Activated CD8-positive, alpha-beta memory T cell treated with anti-CD3 and anti-CD28 coated beads for 36 hours (primary cell): ENCODE results near the gene CDH13. TPM values are rescaled to one million over a fixed set of nuclear protein-coding genes. Genes with fewer than 3 reads are reported as not detected.

Source experiments
- CTCF ChIA-PET: fragments of 350-600 bp; sonication (Branson Sonifier 250); formaldehyde crosslinking; loops from one replicate; lab custom pipeline; 2021; ENCODE audit warnings: antibody characterized with exemption; lab: Charles Lee
- POLR2A ChIA-PET: fragments of 350-600 bp; sonication (Branson Sonifier 250); formaldehyde crosslinking; loops from one replicate; lab custom pipeline; 2021; ENCODE audit warnings: antibody characterized with exemption; lab: Charles Lee
- total RNA-seq, 2 experiments: library from RNA; stranded (reverse); gene quantifications; one replicate each; pipeline ENCODE4 v1.2.3, GENCODE V29; 2021

Gene CDH13
- total RNA-seq, 2 experiments from 2014 or later = not detected

GRCh38 chr16:82859662-82860061 is 232.9 kb downstream of the CDH13 start:
- CTCF ChIA-PET = no interaction called here
- POLR2A ChIA-PET = no interaction called here

GRCh38 chr16:82860071-82860470 is 233.3 kb downstream of the CDH13 start:
- POLR2A ChIA-PET = no interaction called here
- CTCF ChIA-PET = no interaction called here

- ChIA-PET CTCF (no interaction called here), POLR2A (no interaction called here)
These were observed 235.3 kb downstream of the CDH13 start for GRCh38 chr16:82862057-82862456.

- POLR2A ChIA-PET = no interaction called here
- CTCF ChIA-PET = no interaction called here
These were observed 237.7 kb downstream of the CDH13 start for GRCh38 chr16:82864332-82865040.

- CTCF ChIA-PET = no interaction called here
- POLR2A ChIA-PET = no interaction called here
These were observed 238.6 kb downstream of the CDH13 start for GRCh38 chr16:82865412-82865811.

GRCh38 chr16:82867485-82867884 is 240.7 kb downstream of the CDH13 start:
- POLR2A ChIA-PET = no interaction called here
- CTCF ChIA-PET = no interaction called here

- POLR2A ChIA-PET = no interaction called here
- CTCF ChIA-PET = no interaction called here
These were observed 247.5 kb downstream of the CDH13 start for GRCh38 chr16:82874271-82874670.

- ChIA-PET CTCF (no interaction called here), POLR2A (no interaction called here)
These were observed 247.9 kb downstream of the CDH13 start for GRCh38 chr16:82874672-82875071.

GRCh38 chr16:82876951-82877350 is 250.2 kb downstream of the CDH13 start:
- POLR2A ChIA-PET = no interaction called here
- CTCF ChIA-PET = no interaction called here

- ChIA-PET CTCF (no interaction called here), POLR2A (no interaction called here)
These were observed 251.7 kb downstream of the CDH13 start for GRCh38 chr16:82878466-82878865.

GRCh38 chr16:82880346-82880745 is 253.6 kb downstream of the CDH13 start:
- ChIA-PET CTCF (no interaction called here), POLR2A (no interaction called here)

- ChIA-PET POLR2A (no interaction called here), CTCF (no interaction called here)
These were observed 254.7 kb downstream of the CDH13 start for GRCh38 chr16:82881516-82881915.

- ChIA-PET POLR2A (no interaction called here), CTCF (no interaction called here)
These were observed 255.5 kb downstream of the CDH13 start for GRCh38 chr16:82882226-82882625.

GRCh38 chr16:82882982-82883835 is 256.4 kb downstream of the CDH13 start:
- ChIA-PET POLR2A (no interaction called here), CTCF (no interaction called here)

GRCh38 chr16:82884320-82884898 is 257.6 kb downstream of the CDH13 start:
- CTCF ChIA-PET = no interaction called here
- POLR2A ChIA-PET = no interaction called here

- ChIA-PET CTCF (no interaction called here), POLR2A (no interaction called here)
These were observed 259.4 kb downstream of the CDH13 start for GRCh38 chr16:82886146-82886545.

GRCh38 chr16:82888591-82889001 is 261.8 kb downstream of the CDH13 start:
- ChIA-PET CTCF (no interaction called here), POLR2A (no interaction called here)

- ChIA-PET POLR2A (no interaction called here), CTCF (no interaction called here)
These were observed 264.7 kb downstream of the CDH13 start for GRCh38 chr16:82891424-82891823.

GRCh38 chr16:82891918-82892317 is 265.1 kb downstream of the CDH13 start:
- CTCF ChIA-PET = no interaction called here
- POLR2A ChIA-PET = no interaction called here

GRCh38 chr16:82892324-82892723 is 265.6 kb downstream of the CDH13 start:
- CTCF ChIA-PET = no interaction called here
- POLR2A ChIA-PET = no interaction called here

- ChIA-PET CTCF (no interaction called here), POLR2A (no interaction called here)
These were observed 269.1 kb downstream of the CDH13 start for GRCh38 chr16:82895843-82896242.
